HUES6 (cell line): ENCODE measurements around the gene GBX1.
A peak's percentile ranks its signal among the peaks of the same experiment; 100 is the strongest.

ENCODE experiments used
- H3K27ac ChIP-seq: 2 replicates; pipeline ENCODE4 v1.7.0; 2013; ENCODE audit warnings: low read depth, mild to moderate bottlenecking, low read length, inconsistent platforms
- H3K27me3 ChIP-seq: 2 replicates; pipeline ENCODE4 v1.6.1; 2013; ENCODE audit warnings: low read length; ENCODE audit not compliant: control insufficient read depth, insufficient read depth
- H3K36me3 ChIP-seq: 2 replicates; pipeline ENCODE4 v1.6.1; 2013; ENCODE audit warnings: low read length; ENCODE audit not compliant: control insufficient read depth, insufficient read depth
- H3K4me1 ChIP-seq: 2 replicates; pipeline ENCODE4 v1.6.1; 2013; ENCODE audit warnings: low read length; ENCODE audit not compliant: control insufficient read depth, insufficient read depth
- H3K4me3 ChIP-seq: 2 replicates; pipeline ENCODE4 v1.5.1; 2013; ENCODE audit warnings: low read depth, low read length
- H3K9ac ChIP-seq: one replicate; pipeline ENCODE4 v1.6.1; 2013; ENCODE audit warnings: mild to moderate bottlenecking, low read length
- H3K9me3 ChIP-seq: 2 replicates; pipeline ENCODE4 v1.6.1; 2013; ENCODE audit warnings: low read depth, low read length; ENCODE audit not compliant: control insufficient read depth, insufficient read depth

Gene GBX1

GRCh38 chr7:151172273-151173141 is 5.0 kb upstream of the GBX1 start:
- peaks cover 11% of the 10 kb centered on the region for H3K9me3 ChIP-seq
- H3K27me3 ChIP-seq = peaks cover 96% of the 10 kb centered on the region

GRCh38 chr7:151168787-151169162 is 1.3 kb upstream of the GBX1 start:
- Histone ChIP-seq H3K4me1 (peaks cover 8% of the 10 kb centered on the region; the same call in 1 of the 2 replicates), H3K27me3 (peaks cover 98% of the 10 kb centered on the region), H3K27ac (no peak overlapping the region), H3K9ac (no peak overlapping the region), H3K4me3 (peak overlapping the region; percentile 73; the same call in 1 of the 2 replicates), H3K36me3 (no peaks in the 10 kb centered on the region), H3K9me3 (no peaks in the 10 kb centered on the region)

More at GRCh38 chr7:151172273-151173141, 5.0 kb upstream of the GBX1 start:
- H3K36me3 ChIP-seq = no peaks in the 10 kb centered on the region
- peaks cover 5% of the 10 kb centered on the region; the same call in 1 of the 2 replicates for H3K4me1 ChIP-seq
- H3K9ac ChIP-seq = no peak overlapping the region
- H3K27ac ChIP-seq = no peak overlapping the region
- no peak overlapping the region for H3K4me3 ChIP-seq

GRCh38 chr7:151168003-151168786 is 701 bp upstream of the GBX1 start:
- Histone ChIP-seq H3K4me3 (peak overlapping the region; percentile 73), H3K36me3 (no peaks in the 10 kb centered on the region), H3K4me1 (peaks cover 8% of the 10 kb centered on the region; the same call in 1 of the 2 replicates), H3K9ac (no peak overlapping the region), H3K27me3 (peaks cover 97% of the 10 kb centered on the region), H3K27ac (no peak overlapping the region), H3K9me3 (no peaks in the 10 kb centered on the region)

GRCh38 chr7:151166629-151167196 is 781 bp downstream of the GBX1 start:
- H3K27ac ChIP-seq = no peak overlapping the region
- peaks cover 8% of the 10 kb centered on the region; the same call in 1 of the 2 replicates for H3K4me1 ChIP-seq
- peaks cover 99% of the 10 kb centered on the region for H3K27me3 ChIP-seq
- H3K4me3 ChIP-seq = peak overlapping the region; percentile 73
- H3K9ac ChIP-seq = no peak overlapping the region
- no peaks in the 10 kb centered on the region for H3K9me3 ChIP-seq
- H3K36me3 ChIP-seq = no peaks in the 10 kb centered on the region

GRCh38 chr7:151161757-151162156 is 5.7 kb downstream of the GBX1 start:
- no peak overlapping the region for H3K9ac ChIP-seq
- no peak overlapping the region for H3K27ac ChIP-seq
- H3K4me1 ChIP-seq = 0 out of 2 replicates have a peak, but pooled peaks cover 3% of the 10 kb centered on the region
- H3K4me3 ChIP-seq = no peak overlapping the region
- no peaks in the 10 kb centered on the region for H3K36me3 ChIP-seq
- no peaks in the 10 kb centered on the region for H3K9me3 ChIP-seq
- H3K27me3 ChIP-seq = peaks cover 93% of the 10 kb centered on the region

- Histone ChIP-seq H3K4me1 (no peaks in the 10 kb centered on the region), H3K4me3 (no peak overlapping the region), H3K27ac (no peak overlapping the region), H3K36me3 (no peaks in the 10 kb centered on the region), H3K9me3 (no peaks in the 10 kb centered on the region), H3K27me3 (peaks cover 68% of the 10 kb centered on the region), H3K9ac (no peak overlapping the region)
Measured at GRCh38 chr7:151157645-151158329, 9.7 kb downstream of the GBX1 start.

GRCh38 chr7:151152643-151153513 is 14.6 kb downstream of the GBX1 start:
- Histone ChIP-seq H3K27ac (no peak overlapping the region), H3K4me1 (no peaks in the 10 kb centered on the region), H3K9ac (no peak overlapping the region), H3K9me3 (no peaks in the 10 kb centered on the region), H3K4me3 (no peak overlapping the region), H3K27me3 (peaks cover 66% of the 10 kb centered on the region), H3K36me3 (no peaks in the 10 kb centered on the region)

GRCh38 chr7:151150388-151150787 is 17.1 kb downstream of the GBX1 start:
- Histone ChIP-seq H3K27ac (no peak overlapping the region), H3K4me1 (no peaks in the 10 kb centered on the region), H3K9me3 (no peaks in the 10 kb centered on the region), H3K9ac (no peak overlapping the region), H3K4me3 (no peak overlapping the region), H3K36me3 (no peaks in the 10 kb centered on the region), H3K27me3 (peaks cover 57% of the 10 kb centered on the region; the same call in 1 of the 2 replicates)

GRCh38 chr7:151148319-151149259 is 18.9 kb downstream of the GBX1 start:
- H3K9ac ChIP-seq = no peak overlapping the region
- no peak overlapping the region for H3K27ac ChIP-seq
- H3K4me1 ChIP-seq = no peaks in the 10 kb centered on the region
- H3K4me3 ChIP-seq = no peak overlapping the region
- H3K9me3 ChIP-seq = no peaks in the 10 kb centered on the region
- peaks cover 51% of the 10 kb centered on the region; the same call in 1 of the 2 replicates for H3K27me3 ChIP-seq
- peaks cover 13% of the 10 kb centered on the region for H3K36me3 ChIP-seq
